Vagina (tissue), 2 donors: ENCODE measurements around the gene FAM20B. TPM values are rescaled to one million over a fixed set of nuclear protein-coding genes. Genes with fewer than 3 reads are reported as not detected.

Experiments used
- DNase-seq, 2 donors: peaks; one replicate each; pipeline ENCODE4 v3.0.0-alpha.2; 2017; ENCODE audit errors: extremely low spot score in 2 of 2
- H3K27ac ChIP-seq: fragments of 200-600 bp; sonication (generic); one replicate; pipeline ENCODE4 v1.5.1; 2019
- H3K27me3 ChIP-seq: fragments of 200-600 bp; sonication (generic); one replicate; pipeline ENCODE4 v1.5.1; 2019
- H3K36me3 ChIP-seq, 2 donors: fragments of 200-600 bp; sonication (generic); one replicate each; pipeline ENCODE4 v1.5.1; 2017 to 2019
- H3K4me1 ChIP-seq: fragments of 200-600 bp; sonication (generic); one replicate; pipeline ENCODE4 v1.5.1; 2019
- H3K4me3 ChIP-seq, 2 donors: fragments of 200-600 bp; sonication (generic); 1 replicate in 1 of 2; 2 replicates in 1 of 2; pipeline ENCODE4 v1.5.1; 2016 to 2019
- H3K9me3 ChIP-seq: fragments of 200-600 bp; sonication (generic); one replicate; pipeline ENCODE4 v1.5.1; 2019
- POLR2A ChIP-seq, 2 donors: fragments of 450-650 bp; IDR thresholded peaks; one replicate each; pipeline ENCODE4 v1.6.1; 2017; ENCODE audit warnings: antibody characterized with exemption in 2 of 2, mild to moderate bottlenecking in 2 of 2, moderate library complexity in 2 of 2
- POLR2AphosphoS5 ChIP-seq, 2 donors: sonication (generic); formaldehyde crosslinking; IDR thresholded peaks; one replicate each; pipeline ENCODE4 v1.9.0; 2017; ENCODE audit warnings: antibody characterized with exemption in 2 of 2, mild to moderate bottlenecking in 2 of 2, low read depth in 1 of 2; ENCODE audit not compliant: insufficient read depth in 1 of 2
- intact Hi-C: fragments of 100-400 bp; cut with DNase I; formaldehyde crosslinking; loops from one replicate; pipeline ENCODE4 v1.15.1; 2023
- total RNA-seq: library from RNA; depleted of rRNA; stranded (reverse); fragments of >200 nt; gene quantifications from one replicate; pipeline ENCODE4 v1.2.3, GENCODE V29; 2016
- TF ChIP-seq, protein P1 (sequence below), 3 experiments: fragments of 450-650 bp in 2 of 3; fragments of 200-600 bp in 1 of 3; sonication (generic) in 1 of 3; IDR thresholded peaks; one replicate each; pipeline ENCODE4 v1.5.1; 2017 to 2019; ENCODE audit warnings: antibody characterized with exemption in 3 of 3, mild to moderate bottlenecking in 2 of 3, moderate library complexity in 2 of 3

Gene FAM20B
- total RNA-seq, 1 donor from 2014 or later, result 19.4 TPM

DNA sequence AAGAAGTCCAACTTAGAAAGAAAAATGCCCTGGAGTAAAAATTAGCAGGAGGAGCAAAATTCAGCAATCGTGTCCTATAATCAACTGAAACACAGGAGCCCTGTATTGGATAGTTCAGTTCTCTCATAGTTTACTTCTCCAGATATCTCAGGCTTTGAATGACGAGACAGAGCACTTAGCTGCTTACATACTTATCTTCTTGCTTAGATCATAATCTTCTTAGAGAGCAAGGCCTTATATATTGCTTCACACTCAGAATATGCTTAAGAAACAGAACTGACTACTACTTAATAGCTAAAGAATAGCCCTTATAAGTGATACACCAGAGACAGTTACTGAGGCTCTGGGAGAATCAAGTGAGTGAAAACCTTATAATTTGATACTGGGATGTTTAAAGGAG is 95.0 kb downstream of the FAM20B start:
- intact Hi-C loops, result loop anchor here (10.0 kb wide), 2 partner anchors 54 to 174 kb away; partner anchors contain the start of gene SOAT1
- no peak for TF ChIP-seq POLR2A (IDR thresholded peaks at IDR 0.05)

DNA sequence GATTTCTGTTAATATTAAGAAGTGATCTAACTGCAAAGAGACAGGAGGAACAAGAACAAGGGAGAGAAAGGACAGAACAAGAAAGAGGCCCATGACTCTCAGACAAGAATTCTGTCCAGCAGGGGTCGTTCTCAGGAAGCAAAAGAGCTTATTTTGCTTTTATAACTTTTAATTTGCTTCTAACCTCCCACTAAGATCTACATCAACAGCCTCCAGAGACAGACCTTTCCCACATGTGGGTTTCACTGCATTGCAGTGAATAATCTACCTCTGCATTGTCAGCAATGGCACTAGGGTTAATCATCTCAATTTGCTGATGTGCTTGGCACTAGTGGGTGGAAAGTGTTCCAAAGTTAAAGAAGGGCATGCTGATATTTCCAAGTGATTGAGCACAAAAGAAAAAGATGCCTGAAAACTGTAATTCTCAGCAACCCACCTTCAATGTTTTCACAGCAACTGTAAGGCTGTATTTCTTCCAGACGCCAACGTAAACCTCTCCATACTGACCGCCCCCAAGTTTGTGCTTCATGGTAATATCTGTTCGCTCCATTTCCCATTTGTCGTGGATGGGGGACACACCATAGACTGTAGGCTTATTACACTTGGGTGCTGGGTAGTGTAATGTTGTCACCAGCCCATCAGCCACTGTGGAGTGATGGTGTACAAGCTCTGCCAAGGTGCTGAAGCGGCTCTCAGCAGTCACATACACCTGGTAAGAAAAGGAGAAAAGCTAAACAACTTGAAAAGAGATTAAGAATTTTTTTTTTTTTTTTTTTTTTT is 95.7 kb downstream of the FAM20B start:
- Histone ChIP-seq H3K9me3 (no peaks in the 10 kb centered on the region), H3K4me1 (peaks cover 21% of the 10 kb centered on the region), H3K27me3 (no peaks in the 10 kb centered on the region), H3K4me3 (no peak overlapping the region), H3K27ac (no peak overlapping the region), H3K36me3 (peaks cover 0 to 23% of the 10 kb centered on the region in 2 donors)
- no peak for DNase-seq
- intact Hi-C loops, result loop anchor here (10.0 kb wide), 2 partner anchors 53 to 173 kb away; partner anchors contain the start of gene SOAT1
- TF ChIP-seq POLR2A (IDR thresholded peaks at IDR 0.05) (no peak), POLR2AphosphoS5 (IDR thresholded peaks at IDR 0.05; ENCODE audit: insufficient read depth in 1 of 2, low read depth in 1 of 2) (no peak)
- TF ChIP-seq, protein P1, sequence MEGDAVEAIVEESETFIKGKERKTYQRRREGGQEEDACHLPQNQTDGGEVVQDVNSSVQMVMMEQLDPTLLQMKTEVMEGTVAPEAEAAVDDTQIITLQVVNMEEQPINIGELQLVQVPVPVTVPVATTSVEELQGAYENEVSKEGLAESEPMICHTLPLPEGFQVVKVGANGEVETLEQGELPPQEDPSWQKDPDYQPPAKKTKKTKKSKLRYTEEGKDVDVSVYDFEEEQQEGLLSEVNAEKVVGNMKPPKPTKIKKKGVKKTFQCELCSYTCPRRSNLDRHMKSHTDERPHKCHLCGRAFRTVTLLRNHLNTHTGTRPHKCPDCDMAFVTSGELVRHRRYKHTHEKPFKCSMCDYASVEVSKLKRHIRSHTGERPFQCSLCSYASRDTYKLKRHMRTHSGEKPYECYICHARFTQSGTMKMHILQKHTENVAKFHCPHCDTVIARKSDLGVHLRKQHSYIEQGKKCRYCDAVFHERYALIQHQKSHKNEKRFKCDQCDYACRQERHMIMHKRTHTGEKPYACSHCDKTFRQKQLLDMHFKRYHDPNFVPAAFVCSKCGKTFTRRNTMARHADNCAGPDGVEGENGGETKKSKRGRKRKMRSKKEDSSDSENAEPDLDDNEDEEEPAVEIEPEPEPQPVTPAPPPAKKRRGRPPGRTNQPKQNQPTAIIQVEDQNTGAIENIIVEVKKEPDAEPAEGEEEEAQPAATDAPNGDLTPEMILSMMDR (IDR thresholded peaks at IDR 0.05), result peak; percentile 8 to 51 (median 46)

More for the DNA sequence above, 95.0 kb downstream of the FAM20B start:
- DNase-seq, result no peak
- Histone ChIP-seq H3K27me3 (no peaks in the 10 kb centered on the region), H3K9me3 (no peaks in the 10 kb centered on the region), H3K4me1 (peaks cover 14% of the 10 kb centered on the region), H3K36me3 (peaks cover 0 to 23% of the 10 kb centered on the region in 2 donors), H3K27ac (no peak overlapping the region), H3K4me3 (no peak overlapping the region)

DNA sequence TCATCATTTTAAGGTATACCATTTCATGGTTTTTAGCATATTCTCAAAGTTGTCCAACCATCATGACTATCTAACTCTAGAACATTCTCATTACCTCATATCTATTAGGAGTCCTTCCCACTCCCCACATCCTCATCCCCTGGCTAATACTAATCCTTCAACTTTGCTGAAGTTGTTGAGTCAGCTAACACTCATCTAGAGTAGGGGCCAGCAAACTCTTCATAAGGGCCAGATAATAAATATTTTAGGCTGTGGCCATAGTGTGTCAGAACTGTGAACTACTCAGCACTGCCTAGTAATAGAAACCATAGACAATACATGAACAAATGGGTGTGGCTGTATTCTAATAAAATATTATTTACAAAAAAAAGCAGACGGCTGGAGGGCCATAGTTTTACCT is 99.2 kb downstream of the FAM20B start:
- intact Hi-C loops, result loop anchor here (10.0 kb wide), 2 partner anchors 50 to 170 kb away; partner anchors contain the start of gene SOAT1
- Histone ChIP-seq H3K4me1 (peaks cover 48% of the 10 kb centered on the region), H3K27me3 (no peaks in the 10 kb centered on the region), H3K4me3 (no peak overlapping the region), H3K27ac (no peak overlapping the region), H3K36me3 (peaks cover 0 to 6% of the 10 kb centered on the region in 2 donors), H3K9me3 (no peaks in the 10 kb centered on the region)
- DNase-seq, result no peak
- TF ChIP-seq POLR2A (IDR thresholded peaks at IDR 0.05) (no peak), POLR2AphosphoS5 (IDR thresholded peaks at IDR 0.05; ENCODE audit: insufficient read depth in 1 of 2, low read depth in 1 of 2) (no peak)
- TF ChIP-seq, protein P1 (IDR thresholded peaks at IDR 0.05), result no peak

Other genes starting within 250 kb of the FAM20B start
- 19.4 TPM for gene ANGPTL1, start 154.8 kb upstream of the FAM20B start, total RNA-seq
- gene TOR3A, start 56.2 kb downstream of the FAM20B start, total RNA-seq, result 20.4 TPM
- 15.0 TPM for gene ABL2, start 203.8 kb downstream of the FAM20B start, total RNA-seq